Measurements from ENCODE around the gene AGBL1.

DNA sequence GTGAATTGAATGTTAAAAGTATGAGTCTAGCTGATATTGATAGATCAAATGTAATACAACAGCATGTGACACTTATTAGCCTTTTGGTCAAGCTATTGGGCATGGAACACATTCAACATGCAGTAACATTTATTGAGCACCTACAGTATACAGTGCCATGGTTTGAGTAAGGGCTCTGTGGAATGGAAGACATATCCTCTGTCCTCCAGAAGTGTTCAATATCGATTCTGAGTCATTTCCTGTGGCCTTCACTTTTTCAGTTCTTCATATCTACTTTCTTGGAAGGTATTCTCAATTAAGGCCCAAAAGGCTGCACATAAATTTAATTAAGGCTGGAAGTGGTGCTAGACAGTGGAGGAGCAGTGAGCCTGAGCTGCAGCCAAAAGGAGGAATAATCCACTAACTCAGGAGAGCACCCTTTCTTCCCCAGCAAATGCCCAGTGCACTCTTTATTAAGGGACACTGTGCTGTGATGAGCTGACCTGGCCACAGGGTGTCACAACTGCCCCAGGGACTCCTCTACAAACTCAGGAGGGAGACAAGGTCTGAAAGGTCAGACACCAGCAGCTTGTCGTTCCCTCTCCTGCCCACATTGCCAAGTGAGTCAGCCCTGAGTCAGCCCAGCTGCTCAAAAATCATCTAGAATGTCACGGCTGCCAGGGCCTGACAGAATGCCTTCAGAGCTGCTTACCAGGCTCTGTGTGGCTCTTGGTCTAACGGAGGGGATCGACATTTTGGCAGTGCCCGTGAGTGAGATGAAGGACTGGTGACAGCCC is 544.8 kb downstream of the AGBL1 start:
- TF ChIP-seq REST (IDR thresholded peaks at IDR 0.05; ENCODE audit: unreplicated experiment) = no peak
- TF ChIP-seq, protein P1, sequence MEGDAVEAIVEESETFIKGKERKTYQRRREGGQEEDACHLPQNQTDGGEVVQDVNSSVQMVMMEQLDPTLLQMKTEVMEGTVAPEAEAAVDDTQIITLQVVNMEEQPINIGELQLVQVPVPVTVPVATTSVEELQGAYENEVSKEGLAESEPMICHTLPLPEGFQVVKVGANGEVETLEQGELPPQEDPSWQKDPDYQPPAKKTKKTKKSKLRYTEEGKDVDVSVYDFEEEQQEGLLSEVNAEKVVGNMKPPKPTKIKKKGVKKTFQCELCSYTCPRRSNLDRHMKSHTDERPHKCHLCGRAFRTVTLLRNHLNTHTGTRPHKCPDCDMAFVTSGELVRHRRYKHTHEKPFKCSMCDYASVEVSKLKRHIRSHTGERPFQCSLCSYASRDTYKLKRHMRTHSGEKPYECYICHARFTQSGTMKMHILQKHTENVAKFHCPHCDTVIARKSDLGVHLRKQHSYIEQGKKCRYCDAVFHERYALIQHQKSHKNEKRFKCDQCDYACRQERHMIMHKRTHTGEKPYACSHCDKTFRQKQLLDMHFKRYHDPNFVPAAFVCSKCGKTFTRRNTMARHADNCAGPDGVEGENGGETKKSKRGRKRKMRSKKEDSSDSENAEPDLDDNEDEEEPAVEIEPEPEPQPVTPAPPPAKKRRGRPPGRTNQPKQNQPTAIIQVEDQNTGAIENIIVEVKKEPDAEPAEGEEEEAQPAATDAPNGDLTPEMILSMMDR (conservative IDR thresholded peaks at IDR 0.05; ENCODE audit: low read depth in 2 of 2) = peak; percentile 71 to 89
- TF ChIP-seq STAT1 (IDR thresholded peaks at IDR 0.05; ENCODE audit: unreplicated experiment) = no peak

Measured in GM23338 (cell line).